GM18520 (cell line): Measurements from ENCODE around the gene ACTG1.

Experiments
- ATAC-seq: cut with Tn5 transposase; IDR thresholded peaks from one replicate; pipeline ENCODE4 v1.9.1; 2021; ENCODE audit not compliant: unreplicated experiment

Gene ACTG1

DNA sequence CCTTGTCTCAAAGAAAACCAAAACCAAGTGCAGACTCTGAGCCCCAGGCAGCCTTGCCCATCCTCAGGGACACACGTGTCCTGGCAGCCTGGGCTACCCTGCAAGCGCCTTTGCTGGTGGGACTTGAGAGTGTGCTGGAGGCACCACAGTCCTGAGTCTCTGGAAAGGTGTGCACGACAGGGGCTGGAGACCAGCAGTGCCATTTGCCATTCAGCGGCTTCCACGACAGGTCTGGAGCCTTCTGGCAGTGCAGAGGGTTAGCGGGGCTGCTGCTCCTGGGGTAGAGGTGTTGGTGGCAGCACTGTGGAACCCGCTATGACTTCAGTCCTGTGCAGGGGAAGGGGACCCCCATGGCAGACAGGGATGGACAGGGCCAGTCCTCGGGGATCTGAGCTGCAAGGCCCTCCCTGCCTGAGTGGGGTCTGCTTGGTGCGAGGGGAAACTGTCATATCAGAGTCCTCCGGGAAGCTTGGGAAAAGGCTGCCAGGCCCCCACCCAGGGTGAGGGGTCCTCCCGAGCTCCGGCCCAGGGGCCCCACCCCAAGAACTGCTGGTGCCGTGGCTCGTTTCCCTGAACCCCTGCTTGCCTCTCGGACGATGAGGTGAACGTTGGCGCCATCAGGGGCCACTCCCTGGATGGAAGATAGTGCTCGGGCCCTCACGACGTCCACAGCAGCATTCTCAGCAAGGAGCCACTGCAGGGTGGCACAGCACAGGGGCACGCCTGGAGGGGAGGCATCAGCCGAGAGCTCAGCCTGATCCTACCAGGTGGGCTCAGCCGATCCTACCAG is 32.8 kb upstream of the ACTG1 start:
- ATAC-seq = no peak

DNA sequence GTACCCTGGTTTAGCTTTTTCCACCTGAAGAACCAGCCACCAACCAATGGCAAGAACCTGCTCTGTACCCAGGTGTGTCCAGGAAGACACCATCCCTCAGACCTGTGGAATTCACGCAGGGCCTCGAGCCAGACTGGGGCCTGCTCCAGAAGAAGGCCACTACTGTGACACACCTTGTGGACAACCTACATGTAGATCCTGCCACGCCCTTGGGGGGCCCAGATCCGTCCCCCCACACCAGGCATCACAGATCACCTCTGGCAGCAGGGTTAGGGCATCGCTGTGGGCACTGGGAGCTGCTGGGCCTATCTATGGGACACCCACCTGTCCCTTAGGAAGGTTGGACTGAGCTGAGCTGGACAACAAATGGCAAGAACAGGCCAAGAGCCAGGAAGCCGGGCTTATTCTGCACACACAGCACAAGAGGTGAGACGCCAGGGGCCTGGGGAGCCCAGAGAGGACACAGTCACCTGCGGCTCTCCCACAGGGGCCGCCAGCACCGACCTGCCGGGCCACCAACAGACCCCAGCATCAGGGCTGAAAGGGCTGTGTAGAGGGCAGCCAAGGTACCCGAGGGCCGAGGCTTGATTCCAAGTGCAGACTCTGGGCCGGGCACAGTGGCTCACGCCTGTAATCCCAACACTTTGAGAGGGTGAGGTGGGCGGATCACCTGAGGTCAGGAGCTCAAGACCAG is 31.8 kb upstream of the ACTG1 start:
- no peak for ATAC-seq

DNA sequence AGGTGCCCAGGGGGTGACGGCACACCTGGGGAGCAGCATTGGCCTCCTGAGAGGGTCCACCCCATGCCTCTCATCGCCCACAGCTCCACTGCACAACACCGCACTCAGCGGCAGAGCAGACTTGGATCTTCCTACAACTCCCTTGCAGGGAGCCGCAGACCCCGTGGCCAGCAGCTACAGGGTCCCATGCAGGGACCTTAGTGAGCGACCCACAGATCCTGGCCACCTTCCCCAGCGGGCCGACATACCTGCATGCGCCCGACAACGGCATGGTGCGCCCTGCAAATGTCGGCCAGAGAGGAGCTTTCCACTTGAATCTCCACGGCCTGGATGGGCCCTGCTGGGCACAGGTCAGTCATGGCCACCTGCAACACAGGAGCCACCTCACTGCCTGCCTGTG is 31.2 kb upstream of the ACTG1 start:
- no peak for ATAC-seq

DNA sequence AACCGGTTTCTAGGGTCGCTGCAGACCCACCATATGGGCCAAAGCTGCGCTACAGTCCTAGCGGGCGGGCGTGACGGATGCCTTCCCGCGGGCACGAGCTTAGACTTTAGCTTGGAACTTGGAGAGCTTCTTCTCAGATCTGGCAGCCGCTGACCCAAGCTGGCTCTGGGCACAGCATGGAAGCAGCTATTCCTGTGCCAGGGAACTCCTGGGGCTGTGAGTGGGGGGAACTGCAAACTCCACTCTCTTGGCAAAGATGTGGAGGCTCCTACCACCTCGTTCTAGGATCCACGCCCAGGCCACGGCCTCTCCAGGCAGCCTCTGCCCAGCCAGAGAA is 30.7 kb upstream of the ACTG1 start:
- no peak for ATAC-seq

DNA sequence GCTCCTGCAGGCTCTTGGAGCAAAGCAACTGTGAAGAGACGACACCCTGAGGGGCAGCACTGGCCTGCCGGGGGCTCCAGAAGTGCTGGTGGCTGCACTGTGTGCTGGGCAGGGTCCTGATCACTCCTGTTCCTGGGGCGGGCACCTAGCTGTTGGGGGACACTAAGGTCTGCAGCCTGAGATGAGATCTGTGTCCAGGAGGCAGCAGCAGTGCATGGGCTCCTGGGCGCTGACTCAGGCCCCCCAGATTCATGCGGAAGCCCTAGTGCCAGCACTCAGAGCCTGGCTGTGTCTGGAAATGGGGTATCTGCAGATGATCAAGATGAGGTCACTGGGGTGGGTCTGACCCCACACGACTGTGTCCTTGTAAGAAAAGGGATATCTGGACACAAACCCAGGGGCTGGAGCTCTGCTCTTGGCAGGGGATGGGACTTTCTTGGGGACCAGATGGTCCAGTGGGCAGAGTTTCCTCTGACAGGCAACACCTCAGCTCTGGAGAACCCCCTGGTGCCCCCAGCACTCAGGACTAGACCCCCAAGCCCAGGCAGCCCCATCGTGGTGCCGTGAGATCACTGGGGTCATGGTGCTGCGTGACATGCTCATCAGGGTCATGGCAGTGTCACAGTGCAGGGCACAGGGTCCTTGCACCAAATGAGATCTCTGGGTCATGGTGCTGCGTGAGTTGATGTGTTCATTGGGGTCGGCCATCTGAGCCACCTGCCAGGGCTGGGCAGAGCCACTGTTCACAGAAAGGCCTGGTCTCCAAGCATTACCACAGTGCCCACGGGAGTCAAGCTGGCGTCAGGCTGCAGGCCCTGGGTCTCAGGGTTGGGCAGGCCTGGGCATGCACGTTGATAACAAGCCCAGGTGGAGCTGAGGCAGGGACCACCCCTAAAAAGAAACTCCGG is 30.1 kb upstream of the ACTG1 start:
- ATAC-seq = no peak

DNA sequence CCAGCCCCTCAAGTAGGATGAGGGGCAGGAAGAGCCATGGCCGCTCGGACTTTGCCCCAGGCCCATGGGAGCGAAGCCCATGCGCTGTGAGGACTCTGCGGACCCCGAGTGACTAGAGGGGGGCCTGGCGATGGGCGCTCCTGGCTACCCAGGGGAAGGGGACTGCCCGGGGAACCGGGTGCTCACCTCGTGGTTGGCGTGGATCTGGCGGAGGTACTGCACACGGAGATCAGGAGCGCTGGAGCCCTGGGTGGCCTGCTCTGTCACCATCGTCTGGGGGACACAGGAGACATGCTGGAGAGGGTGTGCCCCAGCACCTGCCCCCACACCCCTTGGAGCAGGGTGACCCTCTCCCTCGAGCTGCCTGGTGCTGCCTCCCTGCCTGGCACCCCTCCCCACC is 28.5 kb upstream of the ACTG1 start:
- ATAC-seq = no peak

DNA sequence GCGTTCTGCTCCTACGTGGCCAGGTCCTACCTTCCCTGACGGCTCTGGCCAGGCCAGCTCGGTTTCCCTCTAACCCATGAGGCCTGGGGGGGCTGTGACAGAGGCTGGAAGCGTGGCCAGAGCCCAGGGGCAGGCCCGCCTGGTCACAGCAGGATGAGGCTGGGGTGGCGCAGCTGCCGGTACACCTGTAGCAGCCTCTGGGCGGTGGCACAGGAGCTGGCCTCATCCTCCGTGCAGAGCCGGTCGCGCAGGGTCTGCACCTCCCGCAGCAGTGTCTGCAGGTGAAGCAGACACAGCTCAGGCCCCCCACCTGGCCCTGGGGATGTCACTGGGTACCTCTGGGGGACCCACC is 28.1 kb upstream of the ACTG1 start:
- ATAC-seq = no peak

DNA sequence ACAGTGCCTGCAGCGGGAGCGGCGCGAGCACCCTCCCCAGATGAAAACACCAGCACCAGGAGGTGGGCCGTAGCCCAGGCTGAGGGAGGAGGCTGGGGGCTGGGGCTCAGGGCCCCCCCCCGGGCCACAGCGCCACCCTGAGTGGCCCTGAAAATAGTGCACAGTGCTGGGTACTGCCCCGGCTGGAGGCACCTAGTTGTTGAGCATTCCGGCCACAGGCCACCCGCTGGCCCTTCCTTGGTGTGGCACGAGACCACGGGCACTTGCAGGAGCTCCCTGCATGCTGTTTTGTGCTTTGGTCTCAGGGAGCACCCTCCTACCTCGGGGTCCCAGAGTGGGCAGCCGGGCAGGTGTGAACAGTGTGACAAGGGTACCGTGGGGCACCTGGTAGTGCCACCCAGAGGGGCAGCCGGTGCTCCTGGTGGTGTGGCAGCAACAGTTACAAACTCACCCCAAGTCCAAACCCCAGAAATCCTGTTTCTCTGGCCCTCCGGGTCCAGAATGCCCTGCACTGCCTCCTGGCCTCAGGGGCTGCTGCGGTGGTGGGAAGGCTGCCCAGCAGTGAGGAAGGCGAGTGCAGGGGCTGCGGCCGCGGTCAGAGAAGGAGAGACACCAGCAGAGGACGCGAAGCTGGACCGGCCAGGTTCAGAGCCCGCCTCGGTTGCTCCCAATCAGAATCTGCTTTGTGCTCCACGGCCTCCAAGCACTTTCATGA is 27.5 kb upstream of the ACTG1 start:
- no peak for ATAC-seq

DNA sequence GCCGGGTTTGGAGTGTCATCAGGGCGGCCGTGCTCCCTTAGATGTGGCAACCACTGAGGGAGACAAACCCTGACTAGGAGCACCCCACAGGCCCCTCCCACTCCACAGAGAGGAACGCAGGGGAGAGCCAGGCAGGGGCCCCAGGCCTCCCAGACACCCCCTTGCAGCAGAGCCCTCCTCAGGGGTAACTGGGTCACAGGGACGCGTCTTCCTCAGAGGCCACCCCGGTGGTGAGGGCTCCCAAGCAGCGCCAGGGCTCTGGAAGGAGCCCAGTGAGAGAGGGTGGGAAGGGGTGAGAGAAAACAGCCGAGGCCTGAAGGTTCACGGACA is 26.9 kb upstream of the ACTG1 start:
- ATAC-seq = no peak

DNA sequence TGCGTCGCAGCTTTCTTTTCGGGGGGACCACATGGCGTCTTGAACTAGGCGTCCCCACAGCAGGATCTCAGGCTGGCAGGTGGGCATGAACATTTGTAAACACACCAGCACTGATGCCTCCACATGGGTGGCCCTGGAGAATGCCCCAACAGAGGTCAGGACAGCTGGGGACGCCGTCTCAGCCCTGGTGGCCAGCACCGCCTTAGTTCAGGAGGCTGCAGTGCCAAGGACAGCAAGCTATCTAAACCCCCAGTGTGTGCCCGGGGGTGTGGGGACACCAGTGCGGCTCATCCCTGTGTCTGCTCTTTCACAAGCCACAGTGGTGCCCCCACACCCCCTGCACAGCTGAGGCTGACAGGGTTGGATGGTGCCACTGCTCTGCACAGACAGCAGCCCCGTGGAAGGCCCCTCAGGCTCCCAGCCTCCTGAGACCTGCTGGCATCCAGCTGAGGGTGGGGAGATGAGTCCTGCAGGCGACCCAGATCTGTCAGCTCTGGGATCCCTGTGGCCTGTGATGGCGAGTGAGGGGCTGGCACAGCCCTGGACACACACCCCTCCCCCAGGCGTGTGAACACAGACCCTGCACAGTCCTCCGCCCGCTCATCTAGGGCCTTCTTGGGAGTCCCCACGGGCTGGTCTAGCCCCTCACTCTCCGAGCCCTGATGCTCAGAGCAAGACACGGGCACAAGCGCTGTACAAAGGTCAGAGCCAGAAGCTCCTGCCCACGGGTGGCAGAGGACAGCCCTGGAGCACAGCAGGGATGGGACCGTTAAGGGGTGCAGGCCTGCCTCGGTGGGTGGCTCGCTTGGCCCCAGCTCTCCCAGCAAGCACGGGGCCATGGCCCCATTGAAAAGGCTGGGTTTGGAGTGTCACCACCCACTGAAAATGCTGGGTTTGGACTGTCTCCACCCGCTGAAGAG is 26.3 kb upstream of the ACTG1 start:
- ATAC-seq = no peak

DNA sequence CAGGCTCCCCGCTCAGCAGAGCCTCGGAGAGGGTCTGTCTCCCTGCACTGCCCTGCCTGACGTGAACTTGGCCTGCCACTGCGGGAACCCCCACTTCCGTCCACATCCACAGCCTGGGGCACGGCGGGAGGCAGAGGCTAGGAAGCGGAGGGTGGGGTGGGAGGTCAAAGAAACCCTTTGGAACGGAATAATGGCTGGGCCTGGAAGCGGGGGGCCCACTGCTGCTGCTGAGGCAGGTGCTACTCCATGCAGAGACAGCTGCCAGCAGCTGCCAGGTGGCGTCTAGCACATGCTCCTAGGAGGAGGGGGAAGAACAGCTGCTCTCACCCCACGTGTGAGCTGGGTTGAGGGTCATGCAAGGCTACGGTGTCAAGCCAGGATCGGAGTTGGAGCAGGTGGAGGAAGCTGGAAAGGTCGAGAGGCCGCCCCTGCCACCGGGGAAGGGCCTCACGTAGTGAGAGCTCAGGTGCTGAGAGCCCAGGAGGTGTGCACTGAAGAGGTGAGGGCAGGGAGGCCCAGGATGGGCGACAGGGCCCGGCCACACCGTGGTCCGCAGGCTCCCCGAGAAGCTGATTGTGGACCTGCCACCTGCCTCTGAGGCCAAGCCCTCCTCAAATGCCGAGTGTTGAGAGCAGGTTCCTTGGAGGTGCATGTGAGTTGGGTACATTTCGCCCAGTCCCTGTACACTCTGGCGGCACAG is 25.4 kb upstream of the ACTG1 start:
- no peak for ATAC-seq

DNA sequence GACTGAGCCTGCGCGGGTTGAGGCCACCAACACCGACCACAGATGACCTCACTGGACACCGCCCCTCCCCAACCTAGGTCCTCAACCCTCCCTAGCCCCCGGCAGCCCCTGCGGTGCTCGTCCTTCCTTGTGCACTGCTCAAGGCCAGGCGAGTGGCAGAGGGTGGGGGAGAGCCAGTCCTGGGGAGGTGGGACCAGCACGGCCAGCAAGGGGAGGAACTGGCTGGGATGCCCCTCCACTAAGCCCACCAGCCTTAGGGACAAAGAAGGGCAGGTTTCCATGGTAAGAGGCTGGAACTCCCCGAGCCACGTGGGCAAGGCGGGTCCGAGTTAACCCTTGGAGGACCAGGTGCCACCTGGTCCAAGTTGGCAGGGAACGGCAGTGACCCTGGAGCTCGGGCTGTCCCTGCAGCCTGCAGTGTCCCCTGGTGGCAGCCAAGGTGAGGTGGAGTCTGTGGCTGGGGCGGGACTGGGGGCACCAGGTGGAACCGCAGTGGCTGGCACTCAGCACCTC is 24.8 kb upstream of the ACTG1 start:
- no peak for ATAC-seq

DNA sequence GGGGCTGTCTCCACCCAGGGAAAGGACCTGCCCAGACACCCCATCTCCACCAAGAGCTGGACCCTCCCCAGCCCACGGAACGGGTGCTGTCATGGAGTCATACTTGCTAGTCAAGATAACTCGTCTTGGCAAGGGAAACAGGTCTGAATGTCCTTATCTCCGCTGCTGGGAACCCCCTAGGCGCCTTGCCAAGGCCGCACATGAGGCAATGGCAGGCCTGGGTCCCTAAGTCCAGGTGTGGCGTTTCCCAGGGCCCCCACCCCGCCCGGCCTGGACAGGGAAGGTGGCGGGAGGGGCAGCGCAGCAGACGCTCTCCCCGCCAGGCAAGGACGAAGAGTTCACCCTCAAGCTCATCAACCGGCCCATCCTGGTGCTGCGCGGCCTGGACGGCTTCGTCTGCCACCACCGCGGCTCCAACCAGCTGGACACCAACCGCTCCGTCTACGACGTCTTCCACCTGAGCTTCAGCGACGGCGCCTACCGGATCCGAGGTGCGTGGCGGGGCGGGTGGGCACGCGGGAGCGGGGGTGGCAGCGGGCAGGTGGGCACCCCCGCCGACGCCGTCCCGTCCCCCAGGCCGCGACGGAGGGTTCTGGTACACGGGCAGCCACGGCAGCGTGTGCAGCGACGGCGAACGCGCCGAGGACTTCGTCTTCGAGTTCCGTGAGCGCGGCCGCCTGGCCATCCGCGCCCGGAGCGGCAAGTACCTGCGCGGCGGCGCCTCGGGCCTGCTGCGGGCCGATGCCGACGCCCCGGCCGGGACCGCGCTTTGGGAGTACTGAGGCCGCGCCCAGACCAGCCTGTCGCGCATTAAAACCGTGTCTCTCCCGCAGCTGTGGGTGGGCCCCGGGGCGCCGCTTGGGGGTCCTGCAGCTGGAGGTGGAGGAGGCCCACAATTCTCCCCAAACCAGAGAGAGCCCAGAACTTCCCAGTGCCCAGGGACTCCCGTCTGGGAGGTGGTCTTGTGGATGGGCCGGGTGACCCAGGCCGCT is 24.0 kb upstream of the ACTG1 start:
- no peak for ATAC-seq

DNA sequence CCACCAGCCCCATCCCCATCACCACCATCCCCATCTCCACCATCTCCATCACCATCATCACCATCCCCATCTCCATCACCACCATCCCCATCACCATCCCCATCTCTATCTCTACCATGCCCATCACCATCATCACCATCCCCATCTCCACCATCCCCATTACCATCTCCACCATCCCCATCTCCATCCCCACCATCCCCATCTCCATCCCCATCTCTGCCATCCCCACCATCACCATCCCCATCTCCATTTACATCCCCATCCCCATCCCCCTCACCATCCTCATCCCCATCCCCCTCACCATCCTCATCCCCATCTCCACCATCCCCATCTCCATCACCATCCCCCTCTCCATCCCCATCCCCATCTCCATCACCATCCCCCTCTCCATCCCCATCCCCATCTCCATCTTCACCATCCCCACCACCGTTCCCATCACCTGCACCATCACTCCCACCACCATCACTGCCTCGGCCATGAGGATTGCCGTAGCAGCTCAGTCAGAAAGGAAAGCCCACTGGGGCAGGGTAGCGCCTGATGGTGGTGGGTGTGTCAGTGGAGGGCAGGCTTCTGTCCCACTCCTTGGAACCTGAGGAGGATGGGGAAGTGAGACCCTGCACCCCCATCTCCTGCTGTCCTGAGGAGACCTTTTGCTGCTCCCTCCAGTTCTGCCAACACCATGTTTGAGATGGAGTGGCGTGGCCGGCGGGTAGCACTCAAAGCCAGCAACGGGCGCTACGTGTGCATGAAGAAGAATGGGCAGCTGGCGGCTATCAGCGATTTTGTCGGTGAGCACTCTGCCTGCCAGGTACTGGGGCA is 23.1 kb upstream of the ACTG1 start:
- ATAC-seq = no peak

DNA sequence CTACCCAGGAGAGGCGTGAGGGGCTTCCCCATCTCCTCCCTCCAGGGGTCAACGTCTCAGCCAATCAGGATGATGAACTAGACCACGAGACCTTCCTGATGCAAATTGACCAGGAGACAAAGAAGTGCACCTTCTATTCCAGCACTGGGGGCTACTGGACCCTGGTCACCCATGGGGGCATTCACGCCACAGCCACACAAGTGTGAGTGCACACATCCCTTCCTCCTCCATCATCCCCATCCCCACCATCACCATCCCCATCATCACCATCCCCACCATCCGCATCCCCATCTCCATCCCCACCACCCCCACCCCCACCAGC is 22.4 kb upstream of the ACTG1 start:
- ATAC-seq = no peak

DNA sequence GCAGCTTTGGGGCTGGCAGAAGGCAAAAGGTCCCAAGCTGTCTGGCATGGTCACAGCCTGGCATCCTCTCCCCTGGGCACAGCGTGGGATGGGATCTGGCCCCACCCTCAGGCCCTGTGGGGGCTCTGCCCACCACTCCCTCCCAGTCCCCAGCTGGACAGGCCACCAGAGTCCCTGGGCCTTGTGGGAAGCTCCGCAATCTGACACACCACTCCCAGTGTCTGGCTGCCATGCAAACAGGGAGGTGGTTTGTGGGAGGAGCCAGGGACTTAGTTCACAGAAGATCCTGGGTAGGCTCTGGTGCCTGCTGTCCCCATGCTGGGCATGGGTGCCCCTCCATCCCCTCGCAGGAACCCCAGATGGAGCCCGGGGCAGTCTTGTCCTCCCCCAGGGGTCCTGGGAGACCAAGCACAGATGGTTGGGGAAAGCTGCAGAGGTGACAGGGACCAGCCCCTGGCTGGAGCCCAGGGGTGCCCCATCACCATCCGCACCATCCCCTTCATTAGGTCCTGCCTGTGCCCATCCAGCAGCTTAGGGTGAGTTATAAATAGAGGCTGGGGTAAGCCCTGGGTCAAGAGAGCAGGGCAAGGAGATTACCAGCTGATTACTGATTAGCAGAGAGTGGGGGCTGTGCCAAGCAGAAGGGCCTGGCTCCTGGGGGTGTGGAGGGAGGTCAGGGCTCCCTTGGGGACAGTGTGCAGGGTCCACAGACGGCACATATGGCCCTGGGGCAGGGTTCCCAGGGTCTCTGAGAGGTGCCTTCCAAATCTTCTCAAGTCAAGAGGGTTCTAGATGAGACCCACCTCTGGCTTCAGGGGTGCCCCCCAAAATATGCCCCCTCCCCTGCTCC is 21.8 kb upstream of the ACTG1 start:
- ATAC-seq = no peak
